Kidney epithelial cell (primary cell): ENCODE results near the gene TRAPPC2. TPM values are rescaled to one million over a fixed set of nuclear protein-coding genes. Genes with fewer than 3 reads are reported as not detected.
A peak's percentile ranks its signal among the peaks of the same experiment; 100 is the strongest.

ENCODE experiments used
- DNase-seq: peaks from one replicate; pipeline ENCODE4 v3.0.0-alpha.2; 2010; ENCODE audit warnings: low read depth
- H3K27me3 ChIP-seq: 2 replicates; pipeline ENCODE4 v1.6.0; 2011; ENCODE audit warnings: low read length; ENCODE audit not compliant: control insufficient read depth, insufficient read depth
- H3K36me3 ChIP-seq: 2 replicates; pipeline ENCODE4 v1.5.1; 2011; ENCODE audit warnings: low read length; ENCODE audit not compliant: control insufficient read depth, insufficient read depth
- H3K4me3 ChIP-seq: 2 replicates; pipeline ENCODE4 v1.5.1; 2011; ENCODE audit warnings: low read depth, mild to moderate bottlenecking, control low read depth, low read length
- total RNA-seq: library from RNA; depleted of rRNA; stranded (reverse); fragments of >200 nt; gene quantifications from 2 replicates; pipeline ENCODE4 v1.2.3, GENCODE V29; 2015
- TF ChIP-seq, protein P1 (sequence below): IDR thresholded peaks from 2 replicates; pipeline ENCODE4 v1.5.1; 2011; ENCODE audit warnings: mild to moderate bottlenecking, moderate library complexity, low read length, control low read depth, inconsistent platforms; ENCODE audit not compliant: insufficient read depth, poor library complexity, severe bottlenecking

The TRAPPC2 gene
- 19.7 and 20.1 TPM in 2 replicates for total RNA-seq

GRCh38 chrX:13734278-13735172 lies at the start of gene TRAPPC2, which contains the start of gene OFD1:
TRAPPC2 (minus strand) TSS chrX:13734620; CDS start chrX:13719963, 14,657 bp downstream.
OFD1 (plus strand) TSS chrX:13734748; CDS start chrX:13735072, 324 bp downstream.
- TF ChIP-seq, protein P1, sequence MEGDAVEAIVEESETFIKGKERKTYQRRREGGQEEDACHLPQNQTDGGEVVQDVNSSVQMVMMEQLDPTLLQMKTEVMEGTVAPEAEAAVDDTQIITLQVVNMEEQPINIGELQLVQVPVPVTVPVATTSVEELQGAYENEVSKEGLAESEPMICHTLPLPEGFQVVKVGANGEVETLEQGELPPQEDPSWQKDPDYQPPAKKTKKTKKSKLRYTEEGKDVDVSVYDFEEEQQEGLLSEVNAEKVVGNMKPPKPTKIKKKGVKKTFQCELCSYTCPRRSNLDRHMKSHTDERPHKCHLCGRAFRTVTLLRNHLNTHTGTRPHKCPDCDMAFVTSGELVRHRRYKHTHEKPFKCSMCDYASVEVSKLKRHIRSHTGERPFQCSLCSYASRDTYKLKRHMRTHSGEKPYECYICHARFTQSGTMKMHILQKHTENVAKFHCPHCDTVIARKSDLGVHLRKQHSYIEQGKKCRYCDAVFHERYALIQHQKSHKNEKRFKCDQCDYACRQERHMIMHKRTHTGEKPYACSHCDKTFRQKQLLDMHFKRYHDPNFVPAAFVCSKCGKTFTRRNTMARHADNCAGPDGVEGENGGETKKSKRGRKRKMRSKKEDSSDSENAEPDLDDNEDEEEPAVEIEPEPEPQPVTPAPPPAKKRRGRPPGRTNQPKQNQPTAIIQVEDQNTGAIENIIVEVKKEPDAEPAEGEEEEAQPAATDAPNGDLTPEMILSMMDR: no peak
- H3K27me3 ChIP-seq: no peaks in the 10 kb centered on the region
- H3K4me3 ChIP-seq: peak within 1 kb of the TSS; percentile 91
- H3K36me3 ChIP-seq: no peaks in the 10 kb centered on the region
- DNase-seq: peak; percentile 91

DNA sequence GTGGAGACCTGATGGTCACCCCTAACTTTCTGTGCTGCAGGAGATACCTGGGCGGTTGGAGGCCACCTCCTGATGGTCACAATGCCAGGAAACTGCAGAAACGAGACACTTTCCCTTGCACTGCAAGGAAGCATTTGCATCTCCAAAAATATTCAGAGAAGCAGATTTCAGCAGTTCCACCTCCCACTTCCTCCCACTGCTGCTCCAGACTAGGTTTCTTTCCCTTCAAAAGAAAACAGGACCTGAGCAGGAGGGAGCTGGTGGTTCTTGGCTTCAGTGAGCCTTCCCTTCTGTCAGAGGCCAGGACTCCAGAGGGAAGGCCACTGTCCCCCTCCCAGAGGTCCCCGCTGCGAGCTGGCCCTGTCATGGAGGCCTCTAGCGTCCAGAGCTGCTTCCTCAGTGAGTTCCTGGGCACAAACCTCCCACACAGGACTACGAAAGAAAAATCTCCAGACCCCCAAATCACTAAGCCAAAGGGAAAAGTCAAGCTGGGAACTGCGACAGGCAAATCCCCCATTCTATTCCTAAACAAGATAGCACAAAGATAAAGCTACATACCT lies 46.5 kb upstream of the TRAPPC2 start:
- no peaks in the 10 kb centered on the region for H3K36me3 ChIP-seq
- no peak for DNase-seq
- TF ChIP-seq, protein P1: no peak
- peaks cover 6% of the 10 kb centered on the region for H3K27me3 ChIP-seq
- no peak overlapping the region for H3K4me3 ChIP-seq

GRCh38 chrX:13778916-13779315 lies 44.5 kb upstream of the TRAPPC2 start:
- Histone ChIP-seq H3K4me3 (no peak overlapping the region), H3K36me3 (no peaks in the 10 kb centered on the region), H3K27me3 (peaks cover 2% of the 10 kb centered on the region)
- DNase-seq: no peak
- TF ChIP-seq, protein P1: no peak

DNA sequence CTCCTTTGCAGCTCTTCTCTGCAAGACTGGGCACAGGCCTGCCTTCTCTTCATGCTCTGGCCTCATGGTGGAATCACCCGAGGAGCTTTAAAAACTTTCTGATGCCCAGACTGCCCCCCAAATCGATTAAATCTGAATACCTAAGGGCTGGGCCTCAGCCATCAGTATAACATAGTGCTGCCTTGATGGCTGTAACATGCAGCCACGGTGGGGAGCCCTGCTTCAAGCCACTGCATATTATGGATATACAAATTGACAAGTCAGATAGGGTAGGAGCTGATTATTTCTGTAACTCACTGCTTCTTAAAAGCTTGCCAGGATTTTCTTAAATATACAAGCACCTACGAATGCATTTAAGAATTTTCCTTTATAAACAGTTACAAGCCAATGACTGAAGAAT lies 42.0 kb upstream of the TRAPPC2 start:
- TF ChIP-seq, protein P1: no peak
- no peak overlapping the region for H3K4me3 ChIP-seq

DNA sequence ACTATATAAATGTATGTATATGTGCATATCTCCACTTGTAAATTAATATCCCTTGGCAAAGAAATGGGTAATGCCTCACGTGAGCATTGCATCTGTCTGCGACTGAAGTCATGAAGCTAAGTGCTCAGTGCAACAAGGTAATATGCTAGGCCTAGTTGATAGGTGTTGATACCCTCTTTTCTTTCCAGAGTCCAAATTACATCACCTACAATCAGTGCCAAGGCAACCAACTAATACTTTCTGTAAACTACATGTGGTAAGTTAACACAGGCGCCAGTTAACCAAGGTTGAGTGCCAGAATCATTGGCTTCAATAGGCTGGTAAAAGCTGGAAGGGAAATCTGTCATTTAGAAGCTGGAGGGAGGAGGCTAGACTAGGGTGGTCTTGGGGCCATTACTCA lies 41.4 kb upstream of the TRAPPC2 start:
- H3K36me3 ChIP-seq: no peaks in the 10 kb centered on the region
- TF ChIP-seq, protein P1: no peak
- no peaks in the 10 kb centered on the region for H3K27me3 ChIP-seq
- no peak overlapping the region for H3K4me3 ChIP-seq
- no peak for DNase-seq

More for the DNA sequence above, 42.0 kb upstream of the TRAPPC2 start:
- DNase-seq: no peak
- no peaks in the 10 kb centered on the region for H3K36me3 ChIP-seq
- H3K27me3 ChIP-seq: peaks cover 2% of the 10 kb centered on the region
